NOMO-1 (cell line): ENCODE data around the gene TMCC1.
"Not testable (repeated sequence)": the region's sequence is repeated elsewhere in the genome, so short reads cannot be mapped to it uniquely, and the experiment has no call there.

Experiments
- DNase-seq, 2 experiments: peaks; one replicate each; lab custom pipeline; 2025; ENCODE audit not compliant: unreplicated experiment in 2 of 2; lab: John Stamatoyannopoulos, UW

The TMCC1 gene

DNA sequence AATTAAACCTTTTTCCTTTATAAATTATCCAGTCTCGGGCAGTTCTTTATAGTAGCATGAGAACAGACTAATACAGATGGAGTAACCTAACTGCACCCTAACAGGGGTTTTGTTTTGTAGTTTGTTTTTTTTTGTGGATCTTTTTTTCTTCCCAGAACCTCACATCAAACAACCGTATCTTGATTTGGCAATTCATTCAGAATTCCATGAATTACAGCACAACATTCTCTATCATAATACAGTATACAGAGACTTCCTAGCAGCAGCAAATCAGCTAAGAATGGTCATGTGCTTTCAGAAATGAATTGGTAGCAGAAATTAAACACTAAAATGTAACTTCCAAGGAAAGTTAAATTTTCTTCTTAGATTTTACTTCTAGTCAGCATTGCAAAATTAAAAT, 114.6 kb downstream of the TMCC1 start:
- no peak for DNase-seq

DNA sequence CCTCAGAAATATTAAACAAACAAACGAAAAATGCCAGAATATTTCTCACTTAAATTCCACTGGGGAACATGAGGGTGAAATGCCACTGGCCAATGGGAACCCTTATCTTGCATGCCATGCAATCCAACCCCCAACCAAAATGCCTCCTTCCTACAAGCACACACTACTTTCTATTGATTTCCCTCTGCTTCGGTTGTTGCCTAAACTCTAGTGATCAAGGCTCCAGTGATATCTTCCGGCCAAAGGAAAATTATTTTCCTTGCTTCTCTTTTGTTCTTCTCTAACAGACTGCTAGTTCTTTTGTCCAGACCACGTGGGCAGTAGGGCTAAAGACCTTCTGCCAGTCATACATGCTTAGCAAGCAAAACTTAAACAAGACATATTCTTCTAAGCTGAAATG, 115.7 kb downstream of the TMCC1 start:
- DNase-seq: no peak

DNA sequence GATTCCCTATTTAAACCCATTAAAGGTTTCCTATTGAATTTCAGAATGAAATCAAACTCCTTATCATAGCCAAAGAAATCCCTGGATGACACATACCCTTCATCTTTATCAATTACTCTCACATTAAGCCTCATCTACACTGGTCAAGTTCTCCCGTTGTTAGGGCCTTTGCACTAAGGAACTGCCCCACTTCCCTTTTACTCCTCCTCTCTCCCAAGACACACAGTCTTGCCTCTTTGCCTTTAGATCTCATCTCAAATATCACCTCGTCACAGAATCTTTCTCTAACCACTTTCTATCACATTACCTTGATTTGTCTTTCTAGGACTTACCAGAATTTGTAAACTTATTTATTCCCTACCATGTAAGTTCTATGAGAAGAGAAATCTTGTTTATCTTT, 117.6 kb downstream of the TMCC1 start:
- DNase-seq: no peak

DNA sequence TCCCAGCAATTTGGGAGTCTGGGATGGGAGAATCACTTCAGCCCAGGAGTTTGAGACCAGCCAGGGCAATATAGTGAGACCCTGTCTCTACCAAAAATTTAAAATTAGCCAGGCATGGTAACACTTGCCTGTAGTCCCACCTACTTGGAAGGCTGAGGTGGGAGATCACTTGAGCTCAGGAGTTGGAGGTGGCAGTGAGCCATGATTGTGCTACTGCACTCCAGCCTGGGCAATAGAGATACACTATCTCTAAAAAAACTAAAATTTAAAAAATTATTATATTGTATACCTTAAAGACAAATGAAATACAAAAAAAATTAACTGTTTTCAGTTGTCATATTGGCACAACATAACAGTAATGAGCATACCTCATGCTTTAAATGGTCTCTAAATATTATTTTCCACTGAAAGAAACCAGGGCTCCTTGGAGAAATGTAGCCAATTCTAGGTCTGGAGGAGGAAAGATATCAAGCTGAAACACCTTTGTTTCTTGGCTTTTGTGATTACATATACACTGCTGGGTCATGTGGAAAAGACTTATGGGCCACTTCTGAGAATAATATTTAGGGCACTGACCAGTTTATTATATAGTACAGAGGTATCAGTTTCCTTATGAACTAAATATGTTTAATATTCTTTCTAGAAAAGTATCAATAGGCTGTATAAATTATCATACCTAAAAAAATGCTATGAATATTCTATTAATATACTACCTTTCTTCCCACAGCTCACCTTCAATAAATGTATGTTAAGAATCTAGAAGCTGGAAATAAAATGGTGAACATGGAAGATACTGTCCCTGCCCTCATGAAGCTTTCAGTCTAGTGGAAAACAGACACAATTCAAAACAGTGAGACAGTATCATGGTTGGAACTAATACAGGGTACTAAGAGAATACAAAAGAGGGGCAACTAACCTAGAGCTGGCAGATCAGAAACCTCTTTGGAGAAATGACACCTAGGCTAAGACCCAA, 119.5 kb downstream of the TMCC1 start:
- DNase-seq: no peak

DNA sequence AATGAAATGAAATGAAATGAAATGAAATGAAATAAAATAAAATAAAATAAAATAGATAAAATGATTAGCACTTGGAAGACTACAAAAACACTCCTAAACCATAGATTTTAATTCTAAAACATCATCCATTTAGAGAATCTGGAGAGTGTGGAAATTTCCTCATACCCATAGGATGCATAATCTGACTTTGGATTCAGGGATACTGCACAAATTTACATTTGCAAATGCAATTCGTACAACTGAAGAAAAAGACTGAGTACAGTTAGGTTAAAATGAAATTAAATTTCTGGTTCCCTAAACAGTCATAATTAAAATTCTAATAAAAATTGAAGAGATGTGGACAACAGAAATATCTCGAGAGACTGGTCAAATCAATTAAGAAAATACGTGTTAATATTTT, 122.9 kb downstream of the TMCC1 start:
- DNase-seq: no peak

DNA sequence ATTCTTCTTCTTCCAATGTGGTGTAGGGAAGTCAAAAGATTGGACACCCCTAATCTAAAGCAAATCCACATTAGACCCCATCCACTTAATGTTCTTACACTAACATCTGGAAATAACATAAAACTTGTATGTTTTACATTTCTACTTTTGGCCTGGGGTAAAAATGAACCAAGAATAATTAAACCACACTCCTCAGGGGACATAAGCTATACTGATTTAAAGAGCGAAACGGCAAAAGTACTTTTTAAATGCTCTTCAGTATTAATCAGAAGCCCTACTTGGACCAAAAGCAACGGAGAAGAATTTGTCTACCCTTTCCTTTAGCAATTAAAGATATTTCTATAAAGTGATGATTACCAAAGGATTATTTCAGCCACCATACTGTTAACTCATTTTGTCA, 123.9 kb downstream of the TMCC1 start:
- DNase-seq: no peak

DNA sequence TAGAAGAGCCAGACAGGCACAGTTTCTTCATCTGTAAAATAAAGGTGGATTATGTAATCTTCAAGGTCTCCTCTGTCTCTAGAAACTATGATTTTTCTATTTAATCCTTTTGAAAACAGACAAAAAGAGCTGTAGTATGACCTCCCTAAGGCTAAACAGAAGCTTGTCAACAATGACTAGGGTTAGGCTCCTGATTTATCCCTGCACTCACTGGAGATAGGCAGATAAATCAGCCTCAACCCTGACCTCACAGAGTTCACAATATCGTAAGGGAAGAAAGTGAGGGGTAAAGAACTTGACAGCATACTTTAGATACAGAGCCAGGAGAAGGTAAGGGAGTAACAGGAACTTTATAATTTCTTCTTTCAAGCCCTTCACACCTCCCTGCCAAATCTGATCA, 124.8 kb downstream of the TMCC1 start:
- no peak for DNase-seq

DNA sequence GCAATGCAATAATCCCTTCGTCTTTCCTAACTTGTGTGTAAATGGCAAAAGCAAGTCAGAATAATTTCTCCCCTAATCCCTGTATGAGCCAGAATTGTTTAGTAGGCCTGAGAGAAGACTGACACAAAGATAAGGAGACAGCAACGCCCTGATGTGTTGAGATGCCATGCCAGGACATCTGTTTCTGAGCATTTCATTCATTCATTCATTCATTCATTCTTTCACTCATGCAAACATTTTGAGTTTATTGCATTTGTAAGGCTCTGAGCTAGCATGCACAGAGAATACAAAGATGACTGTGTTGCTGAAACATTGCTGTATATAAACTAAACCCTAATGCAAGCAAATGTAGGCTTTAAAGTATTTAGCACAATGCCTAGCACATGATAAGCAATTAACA, 127.4 kb downstream of the TMCC1 start:
- no peak for DNase-seq

DNA sequence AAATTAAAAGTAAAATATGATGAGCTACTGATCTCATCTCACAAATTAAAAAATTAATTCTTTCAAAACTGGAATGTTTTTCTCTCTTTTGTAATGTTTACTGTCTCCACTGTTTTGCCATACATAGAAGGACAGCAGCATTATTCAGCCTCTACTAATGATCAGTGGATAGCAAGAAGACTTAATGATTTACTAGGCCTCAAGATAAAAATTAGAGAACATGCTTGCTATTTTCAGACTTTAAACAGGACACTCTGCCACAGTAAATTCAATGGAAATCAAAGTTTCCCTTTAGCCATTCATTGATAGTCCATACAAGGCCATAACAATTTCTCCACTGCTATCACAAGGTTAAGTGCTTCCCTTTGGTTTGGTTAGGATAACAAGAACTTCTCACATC, 129.4 kb downstream of the TMCC1 start:
- DNase-seq: no peak

DNA sequence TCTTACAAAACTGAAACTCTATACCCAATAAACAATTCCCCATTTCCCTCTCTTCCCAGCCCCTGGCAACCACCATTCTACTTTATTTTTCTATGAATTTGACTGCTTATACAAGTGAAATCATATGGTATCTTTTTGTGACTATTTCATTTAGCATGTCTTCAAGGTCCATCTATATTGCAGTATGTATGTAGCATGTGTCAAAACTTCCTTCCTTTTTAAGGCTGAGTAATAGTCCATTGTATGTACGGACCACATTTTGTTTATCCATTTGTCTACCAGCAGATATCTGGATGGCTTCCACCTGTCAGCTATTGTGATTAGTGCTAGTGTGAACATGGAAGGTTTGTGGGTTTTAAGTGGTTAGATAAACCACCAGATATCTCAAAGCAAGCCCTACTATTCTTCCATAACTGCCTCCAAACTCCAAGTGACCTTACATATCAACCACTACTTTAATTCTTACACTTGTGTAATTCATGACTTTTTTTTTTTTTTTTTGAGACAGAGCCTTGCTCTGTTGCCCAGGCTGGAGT, 134.7 kb downstream of the TMCC1 start:
- no peak for DNase-seq

DNA sequence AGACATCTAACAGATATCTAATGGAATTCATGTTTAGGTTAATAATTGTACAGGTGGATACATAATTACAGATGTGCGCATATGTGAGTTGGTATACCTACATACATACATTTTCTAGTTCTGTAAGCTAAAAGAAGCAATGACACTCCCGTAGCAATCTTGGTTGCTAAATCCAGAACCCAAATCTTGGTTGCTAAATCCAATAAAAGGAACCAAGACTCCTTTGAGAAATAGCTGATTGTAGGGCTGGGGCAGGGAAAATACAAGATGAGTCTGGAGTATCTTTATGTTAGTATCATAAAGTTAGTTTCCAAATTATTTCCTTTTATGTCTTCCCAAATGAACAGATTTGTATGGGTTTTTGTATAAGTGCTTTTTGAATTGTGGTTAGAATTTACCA, 135.2 kb downstream of the TMCC1 start:
- no peak for DNase-seq

DNA sequence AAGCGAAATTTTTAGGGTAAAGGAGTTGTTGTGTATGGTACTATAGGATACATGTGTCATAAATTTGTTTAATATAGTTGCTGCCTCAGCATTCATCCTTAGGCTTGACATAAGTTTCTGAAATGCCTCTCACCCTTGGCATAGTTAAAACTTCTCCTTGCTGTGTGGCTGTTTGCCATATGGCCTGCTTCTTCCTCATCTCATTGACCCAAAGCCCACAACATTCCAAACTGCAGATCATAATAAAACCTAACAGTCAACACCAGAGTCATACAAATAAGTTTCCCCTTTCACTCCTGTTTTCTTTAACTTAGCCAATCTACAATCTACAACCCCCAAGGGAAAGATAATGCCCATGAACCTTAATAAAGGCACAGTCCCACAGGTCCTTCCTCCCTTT, 136.6 kb downstream of the TMCC1 start:
- DNase-seq: no peak

DNA sequence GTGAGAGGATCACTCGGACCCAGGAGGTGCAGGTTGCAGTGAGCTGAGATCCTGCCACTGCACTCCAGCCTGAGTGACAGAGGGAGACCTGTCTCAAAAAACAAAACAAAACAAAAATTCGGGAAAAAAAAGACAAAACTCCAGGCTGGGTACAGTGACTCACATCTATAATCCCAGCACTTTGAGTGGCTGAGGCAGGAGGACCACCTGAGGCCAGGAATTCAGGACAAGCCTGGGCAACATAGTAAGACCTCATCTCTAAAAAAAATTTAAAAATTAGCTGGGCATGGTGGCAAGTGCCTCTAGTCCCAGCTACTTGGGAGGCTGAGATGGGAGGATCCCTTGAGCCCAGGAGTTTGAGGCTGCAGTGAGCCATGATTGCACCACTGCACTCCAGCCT, 142.4 kb downstream of the TMCC1 start:
- not testable (repeated sequence) for DNase-seq

DNA sequence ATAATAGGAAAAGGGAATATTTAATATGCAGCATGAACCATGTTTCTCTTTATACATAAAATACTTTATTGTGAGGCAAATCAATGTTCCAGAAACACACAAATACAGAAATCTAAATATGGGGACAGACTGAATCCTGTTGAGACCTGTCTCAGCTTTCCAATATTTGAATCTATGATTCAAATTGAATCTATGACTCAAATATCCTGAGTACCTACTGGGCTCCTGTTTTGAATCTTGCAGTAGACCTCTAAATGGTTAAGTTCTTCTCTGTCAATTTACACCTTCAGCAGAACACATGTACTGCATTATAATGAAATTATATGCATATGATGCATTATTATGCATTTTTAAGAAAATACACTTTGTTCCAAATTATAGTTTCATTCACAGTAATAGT, 143.8 kb downstream of the TMCC1 start:
- DNase-seq: no peak

DNA sequence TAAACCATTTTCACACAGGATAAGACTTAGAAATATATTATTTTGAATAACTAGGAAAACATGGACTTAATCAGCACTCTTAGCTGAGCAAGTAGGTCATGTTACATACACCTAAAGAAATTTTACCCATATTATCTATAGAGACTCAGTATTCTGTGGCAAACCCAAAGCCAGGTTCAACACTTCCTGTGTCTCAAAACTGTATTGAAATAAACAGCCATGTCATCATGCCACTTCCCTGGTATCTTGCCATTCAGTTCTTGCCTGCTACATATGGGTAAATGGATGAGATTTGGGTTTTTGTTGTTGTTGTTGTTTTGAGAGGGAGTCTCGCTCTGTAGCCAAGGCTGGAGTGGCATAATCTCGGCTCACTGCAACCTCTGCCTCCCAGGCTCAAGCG, 145.5 kb downstream of the TMCC1 start:
- DNase-seq: no peak

DNA sequence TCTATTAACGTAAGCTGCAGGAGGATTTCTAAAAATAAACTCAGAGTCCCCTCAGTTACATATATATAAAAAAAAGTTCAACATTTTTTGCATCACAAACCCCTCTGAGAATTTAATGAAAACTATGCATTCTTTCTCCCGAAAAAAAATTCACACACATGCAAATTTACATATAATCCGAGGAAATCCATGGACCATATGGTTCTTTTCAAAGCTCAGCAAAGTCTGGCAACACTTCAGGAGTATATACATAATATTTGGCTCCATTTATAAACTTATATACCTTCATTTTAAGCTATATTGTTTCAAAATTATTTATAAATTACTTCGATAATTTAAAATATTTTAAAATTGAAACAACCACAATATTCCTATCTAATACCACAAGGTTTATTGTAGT, 146.4 kb downstream of the TMCC1 start:
- no peak for DNase-seq

DNA sequence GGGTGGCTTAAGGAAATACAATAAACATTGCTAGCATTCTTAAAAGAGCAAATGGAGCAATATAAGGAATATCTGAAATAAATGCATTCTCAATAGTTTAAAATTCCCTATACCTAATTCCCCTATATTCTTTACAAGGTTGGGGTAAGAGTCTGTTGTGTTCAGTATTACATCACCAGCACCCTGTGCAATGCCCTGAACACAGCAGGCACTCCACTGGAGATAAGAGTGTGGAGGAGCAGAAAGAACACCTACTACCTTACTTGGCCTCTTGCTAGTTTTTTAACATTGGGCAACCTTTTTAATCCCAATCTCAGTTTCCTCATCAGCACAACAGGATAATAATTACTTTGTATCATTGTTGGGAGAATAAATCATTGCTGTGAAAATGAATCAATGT, 146.9 kb downstream of the TMCC1 start:
- DNase-seq: no peak

DNA sequence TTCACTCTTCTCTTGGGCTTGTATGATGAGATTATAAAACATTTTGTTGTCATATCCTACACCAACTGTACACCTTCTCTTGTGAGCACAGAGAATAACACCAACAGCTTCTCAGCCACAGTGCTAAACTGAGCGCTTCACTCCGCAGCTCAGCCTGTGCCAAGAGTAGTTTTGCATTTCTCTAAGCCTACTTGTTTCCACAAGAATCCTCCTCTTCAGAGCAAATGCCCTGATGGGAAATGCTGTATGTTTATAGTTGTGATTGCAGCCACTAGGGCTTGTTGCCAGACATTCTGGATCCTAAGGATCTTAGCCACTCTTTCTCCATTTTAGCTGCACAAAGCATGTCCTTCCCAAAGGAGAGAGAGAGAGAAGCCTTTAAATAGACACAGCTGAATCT, 148.3 kb downstream of the TMCC1 start:
- DNase-seq: no peak

DNA sequence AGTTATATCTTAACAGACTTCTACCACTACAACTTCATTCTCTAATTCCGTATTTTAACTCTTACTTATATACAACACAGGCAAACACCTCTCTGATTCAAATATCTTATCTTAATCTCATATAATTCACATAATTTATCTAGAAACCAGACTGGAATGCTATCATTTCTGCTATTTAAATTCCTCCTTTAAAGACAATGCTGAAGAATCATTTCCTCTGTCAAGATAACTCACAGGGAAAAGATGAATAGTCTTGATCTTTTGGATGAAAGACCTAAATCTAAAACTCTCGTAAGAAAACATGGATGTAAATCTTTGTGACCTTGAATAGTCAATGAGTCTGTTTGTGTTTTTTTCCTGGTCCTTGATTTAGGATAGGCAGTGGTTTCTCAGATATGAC, 151.7 kb downstream of the TMCC1 start:
- no peak for DNase-seq

DNA sequence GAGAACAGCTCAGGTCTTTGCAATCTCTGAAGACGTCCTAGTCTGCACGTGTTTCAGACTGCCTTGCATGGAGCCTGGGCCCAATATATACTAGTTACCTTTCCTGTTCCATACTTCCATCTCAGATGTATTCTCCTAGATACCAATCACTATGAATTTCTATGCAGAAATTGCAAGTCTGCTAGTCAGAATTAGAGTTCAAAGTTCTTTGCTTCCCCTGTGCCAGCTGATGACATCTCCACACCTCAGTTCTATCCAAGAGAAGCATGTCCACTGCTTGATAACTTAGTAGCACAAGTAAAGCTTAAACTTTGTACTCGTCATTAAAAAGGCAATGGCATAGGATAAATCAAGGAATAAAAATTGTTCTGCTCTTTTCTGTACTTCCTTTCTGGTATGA, 153.4 kb downstream of the TMCC1 start:
- DNase-seq: no peak

DNA sequence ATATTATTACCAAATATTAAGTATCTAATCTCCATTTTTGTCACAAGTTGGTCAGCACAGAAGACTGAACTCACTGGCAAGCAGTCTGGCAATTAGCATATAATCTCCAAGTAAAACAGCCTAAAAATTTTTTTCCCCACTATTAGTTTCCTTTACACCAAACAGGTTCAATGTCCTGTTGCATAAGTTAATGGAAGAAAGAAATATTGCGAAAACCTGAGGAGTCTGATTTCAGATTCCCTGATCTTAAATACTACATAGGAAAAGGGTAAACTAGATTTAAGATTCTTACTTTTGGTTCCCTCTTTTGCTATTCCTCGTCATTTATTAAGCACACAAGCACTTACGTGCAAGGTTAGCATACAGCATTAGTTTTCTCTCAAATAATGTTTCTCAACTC, 153.9 kb downstream of the TMCC1 start:
- DNase-seq: no peak

DNA sequence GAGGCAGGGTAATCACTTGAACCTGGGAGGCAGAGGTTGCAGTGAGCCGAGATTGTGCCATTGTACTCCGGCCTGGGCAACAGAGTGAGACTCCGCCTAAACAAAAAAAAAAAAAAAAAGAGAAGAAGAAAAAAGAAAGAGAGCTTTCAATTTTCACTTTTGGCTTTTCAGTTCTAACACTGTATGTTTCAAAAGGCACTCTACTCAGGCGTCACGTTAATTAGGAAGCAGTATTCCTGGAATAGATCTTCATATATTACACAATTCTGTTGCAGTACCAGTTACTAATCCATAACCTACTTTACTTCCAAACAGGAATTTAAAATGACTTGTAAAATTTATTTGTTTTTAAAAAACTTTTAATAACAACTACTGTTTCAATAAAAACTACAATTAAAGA, 155.3 kb downstream of the TMCC1 start:
- no peak for DNase-seq

DNA sequence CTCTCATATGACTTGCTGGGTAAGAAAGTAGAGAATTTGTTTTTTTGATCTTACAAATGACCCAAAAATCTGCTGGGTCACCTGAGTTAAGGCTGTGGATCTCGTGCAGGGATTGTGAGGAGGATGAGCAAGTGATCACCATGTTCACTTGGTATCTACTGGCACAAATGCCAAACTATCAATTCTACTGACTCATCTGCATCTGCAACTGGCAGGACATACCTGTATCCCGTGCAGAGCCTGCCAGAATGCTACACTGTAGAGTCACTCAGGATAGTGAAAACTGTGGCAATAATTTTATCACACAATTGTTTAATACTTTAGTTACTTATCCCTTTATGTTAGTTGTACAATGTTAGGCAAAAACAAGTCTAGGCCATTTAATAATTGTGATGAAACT, 157.4 kb downstream of the TMCC1 start:
- DNase-seq: no peak
